Peyer's patch (tissue), 4 donors: ENCODE measurements around the gene PACRG. TPM values are rescaled to one million over a fixed set of nuclear protein-coding genes. Genes with fewer than 3 reads are reported as not detected.

Experiments used
- DNase-seq, 3 donors: peaks; one replicate each; pipeline ENCODE4 v3.0.0-alpha.2; 2017 to 2019
- H3K27ac ChIP-seq, 4 donors: fragments of 200-600 bp; sonication (generic); one replicate each; pipeline ENCODE4 v1.5.1; 2016 to 2019
- H3K27me3 ChIP-seq, 2 donors: fragments of 200-600 bp; sonication (generic); one replicate each; pipeline ENCODE4 v1.5.1; 2019
- H3K36me3 ChIP-seq, 3 donors: fragments of 200-600 bp; sonication (generic); one replicate each; pipeline ENCODE4 v1.5.1; 2016 to 2019
- H3K4me1 ChIP-seq, 4 donors: fragments of 200-600 bp; sonication (generic); one replicate each; pipeline ENCODE4 v1.5.1; 2016 to 2019
- H3K4me3 ChIP-seq, 4 donors: fragments of 200-600 bp; sonication (generic); 1 replicate in 3 of 4; 2 replicates in 1 of 4; pipeline ENCODE4 v1.5.1; 2016 to 2019; ENCODE audit warnings: mild to moderate bottlenecking in 1 of 4
- H3K9me3 ChIP-seq, 4 donors: fragments of 200-600 bp; sonication (generic); one replicate each; pipeline ENCODE4 v1.5.1; 2016 to 2019; ENCODE audit warnings: mild to moderate bottlenecking in 1 of 4
- POLR2A ChIP-seq, 2 donors: fragments of 450-650 bp; IDR thresholded peaks; one replicate each; pipeline ENCODE4 v1.5.1; 2017; ENCODE audit warnings: antibody characterized with exemption in 2 of 2, mild to moderate bottlenecking in 2 of 2, moderate library complexity in 2 of 2
- total RNA-seq, 4 donors: library from RNA; depleted of rRNA; stranded (reverse); fragments of >200 nt; gene quantifications; one replicate each; pipeline ENCODE4 v1.1.0, GENCODE V29; 2016
- TF ChIP-seq, protein P1 (sequence below), 6 experiments: fragments of 450-650 bp in 4 of 6; fragments of 200-600 bp in 2 of 6; sonication (generic) in 1 of 6; IDR thresholded peaks; one replicate each; pipeline ENCODE4 v1.5.1; 2017 to 2019; ENCODE audit warnings: antibody characterized with exemption in 6 of 6, mild to moderate bottlenecking in 3 of 6, moderate library complexity in 1 of 6

PACRG gene
- total RNA-seq, 4 donors from 2014 or later: 0.76 to 2.5 TPM; not detected in 2

DNA sequence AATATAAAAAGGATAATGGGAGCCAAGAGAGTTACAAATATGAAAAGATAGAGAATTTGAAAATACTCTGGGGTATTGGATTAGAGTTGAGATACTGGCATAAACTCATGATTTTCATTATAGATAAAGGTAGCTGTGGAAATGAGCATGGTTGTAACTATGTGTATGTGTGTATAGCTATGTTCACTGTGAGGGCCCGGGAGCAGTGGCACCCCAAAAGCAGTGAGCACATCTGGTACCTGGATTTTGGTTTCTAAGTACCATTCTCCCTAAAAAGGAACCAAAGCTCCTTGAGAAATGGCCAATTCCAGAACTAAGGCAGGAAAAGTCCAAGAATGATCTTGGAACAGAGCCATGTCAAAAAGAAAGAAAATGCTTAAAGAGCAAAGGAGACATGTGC lies 484.3 kb downstream of the PACRG start:
- H3K36me3 ChIP-seq: no peaks in the 10 kb centered on the region
- no peaks in the 10 kb centered on the region for H3K4me1 ChIP-seq
- no peak overlapping the region for H3K27ac ChIP-seq
- no peaks in the 10 kb centered on the region for H3K27me3 ChIP-seq
- H3K4me3 ChIP-seq: no peak overlapping the region
- H3K9me3 ChIP-seq: no peaks in the 10 kb centered on the region
- DNase-seq: no peak
- TF ChIP-seq, protein P1, sequence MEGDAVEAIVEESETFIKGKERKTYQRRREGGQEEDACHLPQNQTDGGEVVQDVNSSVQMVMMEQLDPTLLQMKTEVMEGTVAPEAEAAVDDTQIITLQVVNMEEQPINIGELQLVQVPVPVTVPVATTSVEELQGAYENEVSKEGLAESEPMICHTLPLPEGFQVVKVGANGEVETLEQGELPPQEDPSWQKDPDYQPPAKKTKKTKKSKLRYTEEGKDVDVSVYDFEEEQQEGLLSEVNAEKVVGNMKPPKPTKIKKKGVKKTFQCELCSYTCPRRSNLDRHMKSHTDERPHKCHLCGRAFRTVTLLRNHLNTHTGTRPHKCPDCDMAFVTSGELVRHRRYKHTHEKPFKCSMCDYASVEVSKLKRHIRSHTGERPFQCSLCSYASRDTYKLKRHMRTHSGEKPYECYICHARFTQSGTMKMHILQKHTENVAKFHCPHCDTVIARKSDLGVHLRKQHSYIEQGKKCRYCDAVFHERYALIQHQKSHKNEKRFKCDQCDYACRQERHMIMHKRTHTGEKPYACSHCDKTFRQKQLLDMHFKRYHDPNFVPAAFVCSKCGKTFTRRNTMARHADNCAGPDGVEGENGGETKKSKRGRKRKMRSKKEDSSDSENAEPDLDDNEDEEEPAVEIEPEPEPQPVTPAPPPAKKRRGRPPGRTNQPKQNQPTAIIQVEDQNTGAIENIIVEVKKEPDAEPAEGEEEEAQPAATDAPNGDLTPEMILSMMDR (IDR thresholded peaks at IDR 0.05): no peak
- TF ChIP-seq POLR2A (IDR thresholded peaks at IDR 0.05): no peak

DNA sequence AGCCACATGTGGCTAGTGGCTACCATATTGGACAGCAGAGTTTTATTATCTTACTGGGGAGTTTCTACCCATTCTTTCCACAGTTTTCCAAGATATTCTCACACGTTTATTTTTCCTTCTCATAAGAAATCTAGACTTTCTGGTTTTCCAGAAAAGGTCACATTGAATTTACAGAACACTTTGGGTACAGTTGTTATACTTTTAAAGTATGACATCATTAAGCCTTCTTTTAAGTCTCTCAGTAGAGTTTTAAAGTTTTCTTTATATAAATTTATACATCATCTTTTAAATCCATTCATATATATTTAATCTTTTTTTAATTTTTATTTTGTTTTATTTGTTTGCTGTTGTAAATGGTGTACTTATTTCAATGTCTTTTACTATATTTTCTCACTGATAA lies 486.5 kb downstream of the PACRG start:
- no peak for TF ChIP-seq POLR2A (IDR thresholded peaks at IDR 0.05)
- TF ChIP-seq, protein P1 (IDR thresholded peaks at IDR 0.05): no peak
- Histone ChIP-seq H3K4me1 (no peaks in the 10 kb centered on the region), H3K36me3 (no peaks in the 10 kb centered on the region), H3K9me3 (no peaks in the 10 kb centered on the region), H3K27me3 (no peaks in the 10 kb centered on the region), H3K4me3 (no peak overlapping the region), H3K27ac (no peak overlapping the region)
- DNase-seq: no peak

DNA sequence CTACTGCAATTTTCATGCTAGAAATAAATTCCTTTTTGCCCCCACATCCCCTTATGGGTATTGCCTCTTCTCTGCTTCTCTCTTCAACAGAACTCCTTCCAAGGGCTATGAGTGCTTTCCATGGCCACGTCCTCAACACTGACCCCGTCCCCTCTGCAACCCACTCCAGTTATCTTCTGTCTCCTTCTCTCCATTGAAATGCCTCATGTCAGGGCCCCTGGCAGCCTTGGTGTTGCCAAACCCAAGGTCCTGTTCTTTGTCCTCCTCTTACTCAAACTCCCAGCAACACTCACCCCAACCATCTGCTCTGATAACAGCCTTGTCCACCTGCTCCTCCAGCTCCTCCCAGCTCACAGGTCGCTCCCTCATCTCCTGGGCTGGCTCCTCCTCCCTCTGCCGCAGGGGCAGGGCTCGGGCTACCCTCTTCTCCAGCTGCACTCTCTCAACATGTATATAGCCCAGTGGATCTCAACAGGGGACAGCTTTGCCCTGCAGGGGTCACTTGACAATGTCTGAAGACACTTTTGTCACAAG lies 490.7 kb downstream of the PACRG start:
- Histone ChIP-seq H3K9me3 (no peaks in the 10 kb centered on the region), H3K36me3 (no peaks in the 10 kb centered on the region), H3K4me3 (no peak overlapping the region), H3K4me1 (no peaks in the 10 kb centered on the region), H3K27me3 (no peaks in the 10 kb centered on the region), H3K27ac (no peak overlapping the region)
- no peak for DNase-seq
- no peak for TF ChIP-seq POLR2A (IDR thresholded peaks at IDR 0.05)
- TF ChIP-seq, protein P1 (IDR thresholded peaks at IDR 0.05): no peak

DNA sequence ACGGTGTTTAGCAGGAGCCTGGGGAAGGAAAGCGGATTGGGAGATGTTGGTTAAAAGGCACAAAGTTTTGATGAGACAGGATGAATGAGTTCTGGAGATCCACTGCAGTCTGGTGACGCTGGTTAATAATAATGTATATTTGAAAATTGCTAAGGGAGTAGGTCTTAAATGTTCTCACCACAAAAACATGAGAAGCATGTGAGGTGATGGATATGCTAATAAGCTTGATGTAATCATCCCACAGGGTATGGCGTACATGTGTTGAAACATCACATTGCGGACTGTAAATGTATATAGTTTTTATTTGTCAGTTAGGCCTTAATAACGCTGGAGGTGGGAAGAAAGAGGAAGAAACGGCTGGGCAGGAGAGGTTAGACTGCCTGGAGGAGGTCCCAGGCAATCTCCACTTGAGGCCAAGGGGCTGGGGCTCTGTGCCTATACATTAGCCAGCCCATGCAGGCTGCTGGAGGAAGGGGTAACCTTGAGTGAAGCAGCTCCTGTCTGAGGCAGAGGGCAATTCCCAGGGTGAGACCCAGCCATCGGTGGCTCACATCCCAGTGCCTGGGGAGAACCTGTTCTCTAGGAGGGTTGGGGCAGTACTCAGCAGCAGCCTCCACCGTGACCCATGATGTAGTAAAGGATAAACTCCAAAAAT lies 498.5 kb downstream of the PACRG start:
- H3K4me3 ChIP-seq: no peak overlapping the region
- H3K27ac ChIP-seq: no peak overlapping the region
- no peaks in the 10 kb centered on the region for H3K36me3 ChIP-seq
- TF ChIP-seq POLR2A (IDR thresholded peaks at IDR 0.05): no peak
- TF ChIP-seq, protein P1 (IDR thresholded peaks at IDR 0.05): no peak
- no peaks in the 10 kb centered on the region for H3K9me3 ChIP-seq
- DNase-seq: no peak
- H3K4me1 ChIP-seq: no peaks in the 10 kb centered on the region
- no peaks in the 10 kb centered on the region for H3K27me3 ChIP-seq

DNA sequence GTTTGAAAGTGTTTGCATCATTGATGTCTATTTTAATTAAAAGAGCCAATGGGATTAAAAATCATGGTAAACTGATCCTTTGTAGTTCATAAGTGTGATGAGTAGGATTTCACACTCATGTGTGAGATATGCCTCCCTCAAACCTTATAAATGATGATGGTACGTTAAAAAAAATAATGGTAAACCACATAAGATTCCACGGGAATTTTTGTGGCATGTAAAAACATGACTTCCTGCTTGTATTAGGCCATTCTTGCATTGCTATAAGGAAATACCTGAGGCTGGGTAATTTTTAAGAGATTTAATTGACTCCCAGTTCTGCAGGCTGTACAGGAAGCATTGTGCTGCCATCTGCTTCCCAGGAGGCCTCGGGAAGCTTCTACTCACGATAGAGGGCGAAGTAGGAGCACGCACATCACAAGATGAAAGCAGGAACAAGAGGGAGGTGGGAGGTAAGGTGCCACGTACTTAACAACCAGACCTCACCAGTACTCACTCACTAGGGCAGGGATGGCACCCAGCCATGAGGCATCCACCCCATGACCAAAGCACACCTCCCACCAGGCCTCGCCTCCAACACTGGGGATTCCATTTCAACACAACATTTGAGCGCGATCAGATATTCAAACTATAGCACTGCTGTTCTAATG lies 499.2 kb downstream of the PACRG start:
- H3K27ac ChIP-seq: no peak overlapping the region
- no peaks in the 10 kb centered on the region for H3K36me3 ChIP-seq
- DNase-seq: no peak
- no peaks in the 10 kb centered on the region for H3K4me1 ChIP-seq
- no peak overlapping the region for H3K4me3 ChIP-seq
- TF ChIP-seq, protein P1 (IDR thresholded peaks at IDR 0.05): no peak
- TF ChIP-seq POLR2A (IDR thresholded peaks at IDR 0.05): no peak
- H3K27me3 ChIP-seq: no peaks in the 10 kb centered on the region
- no peaks in the 10 kb centered on the region for H3K9me3 ChIP-seq
